ENCODE results near the gene GBGT1. TPM values are rescaled to one million over a fixed set of nuclear protein-coding genes. Genes with fewer than 3 reads are reported as not detected.

The GBGT1 gene
- total RNA-seq, 1 donor from 2014 or later: 15.4 TPM

GRCh38 chr9:133166392-133166791, 2.7 kb upstream of the GBGT1 start:
- intact Hi-C loops (cut with micrococcal nuclease): no loop called here

GRCh38 chr9:133165452-133165730, 1.7 kb upstream of the GBGT1 start:
- intact Hi-C loops (cut with micrococcal nuclease): no loop called here

GRCh38 chr9:133164191-133164590, 477 bp upstream of the GBGT1 start:
- intact Hi-C loops (cut with micrococcal nuclease): no loop called here

- intact Hi-C loops (cut with micrococcal nuclease): no loop called here
These were observed 732 bp downstream of the GBGT1 start for GRCh38 chr9:133162861-133163503.

- intact Hi-C loops (cut with micrococcal nuclease): no loop called here
These were observed 2.2 kb downstream of the GBGT1 start for GRCh38 chr9:133161547-133161950.

- intact Hi-C loops (cut with micrococcal nuclease): no loop called here
These were observed 2.8 kb downstream of the GBGT1 start for GRCh38 chr9:133160742-133161546.

GRCh38 chr9:133158695-133159094, 5.0 kb downstream of the GBGT1 start:
- intact Hi-C loops (cut with micrococcal nuclease): no loop called here

- intact Hi-C loops (cut with micrococcal nuclease): no loop called here
These were observed 8.6 kb downstream of the GBGT1 start for GRCh38 chr9:133155156-133155555.

- intact Hi-C loops (cut with micrococcal nuclease): no loop called here
These were observed 9.4 kb downstream of the GBGT1 start for GRCh38 chr9:133154097-133154989.

- intact Hi-C loops (cut with micrococcal nuclease): no loop called here
These were observed 10.3 kb downstream of the GBGT1 start for GRCh38 chr9:133153227-133154096.

- intact Hi-C loops (cut with micrococcal nuclease): no loop called here
These were observed 11.9 kb downstream of the GBGT1 start for GRCh38 chr9:133151601-133152525.

GRCh38 chr9:133151041-133151440, 12.7 kb downstream of the GBGT1 start:
- intact Hi-C loops (cut with micrococcal nuclease): no loop called here

GRCh38 chr9:133149130-133150015, 14.3 kb downstream of the GBGT1 start:
- intact Hi-C loops (cut with micrococcal nuclease): loop anchor here (1.0 to 10.0 kb wide), 6 partner anchors 36 to 475 kb away; partner anchors contain the start of genes CACFD1, GTF3C4, MED22 and RPL7A

- intact Hi-C loops (cut with micrococcal nuclease): loop anchor here (1.0 to 10.0 kb wide), 6 partner anchors 37 to 474 kb away; partner anchors contain the start of genes CACFD1, GTF3C4, MED22 and RPL7A
These were observed 15.2 kb downstream of the GBGT1 start for GRCh38 chr9:133148199-133149129.

GRCh38 chr9:133147412-133148198, 16.1 kb downstream of the GBGT1 start:
- intact Hi-C loops (cut with micrococcal nuclease): loop anchor here (1.0 to 10.0 kb wide), 5 partner anchors 99 to 473 kb away; partner anchors contain the start of genes GTF3C4, MED22, RPL7A and TSC1

- intact Hi-C loops (cut with micrococcal nuclease): loop anchor here (1.0 to 10.0 kb wide), 3 partner anchors 99 to 472 kb away; partner anchors contain the start of gene GTF3C4
These were observed 16.8 kb downstream of the GBGT1 start for GRCh38 chr9:133146746-133147411.
